HG03460 (cell line): ENCODE results near the gene TACR2.
A peak's percentile ranks its signal among the peaks of the same experiment; 100 is the strongest.

Experiments used
- ATAC-seq: cut with Tn5 transposase; IDR thresholded peaks from one replicate; pipeline ENCODE4 v1.9.1; 2021; ENCODE audit not compliant: unreplicated experiment

Gene TACR2

DNA sequence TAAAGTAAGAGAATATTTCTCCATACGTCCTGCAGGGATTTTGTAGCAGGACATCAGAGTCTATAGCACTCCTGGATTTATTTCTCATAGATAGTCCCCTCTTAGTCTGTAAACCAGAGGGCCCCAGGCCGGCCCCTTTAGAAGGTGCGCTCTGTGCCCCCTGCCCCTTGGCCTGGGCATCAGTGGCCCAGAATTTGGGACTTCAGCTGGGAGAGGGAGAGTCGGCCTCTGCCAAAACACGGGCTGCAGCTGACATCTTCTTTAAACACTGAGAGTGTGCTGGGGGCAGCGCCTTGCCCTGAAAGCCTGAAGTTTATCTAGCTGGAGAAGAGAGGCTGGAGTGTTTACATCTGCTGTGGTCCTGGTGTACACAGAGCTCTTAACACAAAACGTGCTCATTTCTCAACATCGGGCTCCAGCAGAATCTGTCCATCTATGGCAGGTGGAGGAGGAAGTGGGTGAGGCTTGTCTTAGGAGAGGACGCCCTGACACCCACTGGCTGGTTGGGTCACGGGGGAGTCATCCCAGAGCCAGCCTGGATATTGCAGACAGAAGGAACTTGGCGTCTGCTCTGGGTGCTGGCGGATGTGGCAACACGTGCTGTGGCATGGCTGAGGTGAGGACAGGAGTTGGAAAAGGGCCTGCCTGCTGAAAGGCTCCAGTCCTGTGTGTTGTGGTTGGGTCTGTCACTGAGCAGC, 5.0 kb upstream of the TACR2 start:
- ATAC-seq = no peak

DNA sequence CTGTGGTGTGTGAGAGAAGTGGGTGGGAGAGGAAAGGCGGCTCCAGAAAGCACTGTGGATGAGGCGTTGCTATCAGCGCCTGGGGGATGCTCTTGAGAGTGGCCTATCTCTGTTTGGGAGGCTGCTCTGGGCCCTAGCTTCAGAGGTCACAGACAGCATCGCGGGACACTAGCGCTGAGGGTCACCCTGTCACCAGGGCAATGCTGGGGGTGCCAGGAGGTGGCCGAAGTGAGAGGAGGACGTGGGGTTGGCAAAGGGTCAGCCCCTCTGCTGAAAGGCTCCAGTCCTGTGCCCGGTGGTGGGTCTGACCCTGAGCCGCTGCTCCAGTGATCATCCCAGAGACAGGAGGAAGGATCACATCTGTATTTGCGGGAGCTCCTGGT, 3.0 kb upstream of the TACR2 start:
- no peak for ATAC-seq

DNA sequence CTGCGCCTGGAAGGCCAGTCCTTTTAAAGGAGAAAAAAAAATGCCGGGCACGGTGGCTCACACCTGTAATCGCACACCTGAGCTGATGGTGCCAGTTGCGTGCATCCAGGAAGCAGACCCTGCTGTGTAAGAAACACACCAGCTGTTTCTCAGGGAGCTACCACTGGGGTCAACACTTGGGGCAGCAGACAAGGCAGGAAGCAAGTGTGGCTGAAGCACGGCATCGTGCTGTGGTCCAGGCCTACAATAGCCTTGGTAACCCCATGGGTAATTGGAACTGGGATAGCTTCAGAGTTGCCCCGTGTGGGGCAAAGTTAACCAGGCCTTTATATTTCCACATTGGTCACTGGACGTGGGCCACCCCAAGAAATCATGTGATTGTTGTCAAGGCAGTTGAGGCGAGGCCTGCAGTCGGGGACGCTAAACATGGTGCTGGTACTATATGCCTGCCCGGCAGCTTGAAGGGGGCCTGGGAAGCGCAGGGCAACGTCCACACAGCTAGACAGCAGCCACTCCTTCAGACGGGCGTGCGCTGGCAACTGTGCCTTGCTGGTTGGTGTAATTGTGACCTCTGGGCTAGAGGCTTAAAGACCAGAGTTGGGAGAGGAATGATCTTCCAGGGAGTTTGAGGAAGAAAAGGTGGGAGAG, 2.5 kb upstream of the TACR2 start:
- no peak for ATAC-seq

DNA sequence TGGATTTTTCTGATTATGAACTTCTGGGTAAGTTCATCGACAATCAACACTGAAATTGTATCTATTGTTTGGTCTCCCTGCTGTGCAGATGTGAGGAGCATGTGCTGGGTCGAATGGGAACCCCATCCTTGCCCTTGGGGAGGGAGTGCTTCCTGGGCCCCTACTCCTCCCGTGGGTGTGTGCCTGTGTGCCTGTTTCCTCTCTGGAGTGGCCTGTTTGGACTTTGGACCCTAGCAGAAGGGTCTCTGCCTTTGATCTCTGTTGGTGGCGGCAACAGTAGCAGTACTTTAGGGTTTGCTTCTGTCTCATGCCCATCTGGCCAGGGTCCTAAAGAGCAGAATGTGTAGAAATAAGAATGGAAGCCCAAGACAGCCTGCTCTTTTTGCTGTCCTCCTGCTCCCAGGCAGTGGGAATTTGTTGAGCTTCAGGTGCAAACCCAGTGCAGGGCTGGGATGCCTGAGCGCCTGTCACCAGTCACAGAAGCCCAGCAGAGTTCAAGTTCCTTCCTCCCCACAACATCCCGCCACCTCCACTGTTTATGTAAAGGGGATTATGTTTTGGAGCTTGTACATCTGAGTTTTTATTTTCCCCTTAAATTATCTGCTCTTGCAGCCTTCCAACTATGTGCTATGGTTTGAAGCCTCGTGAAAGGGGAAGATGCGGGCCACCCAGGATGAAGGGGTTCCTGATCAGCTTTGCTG, 1.5 kb upstream of the TACR2 start:
- ATAC-seq = no peak

DNA sequence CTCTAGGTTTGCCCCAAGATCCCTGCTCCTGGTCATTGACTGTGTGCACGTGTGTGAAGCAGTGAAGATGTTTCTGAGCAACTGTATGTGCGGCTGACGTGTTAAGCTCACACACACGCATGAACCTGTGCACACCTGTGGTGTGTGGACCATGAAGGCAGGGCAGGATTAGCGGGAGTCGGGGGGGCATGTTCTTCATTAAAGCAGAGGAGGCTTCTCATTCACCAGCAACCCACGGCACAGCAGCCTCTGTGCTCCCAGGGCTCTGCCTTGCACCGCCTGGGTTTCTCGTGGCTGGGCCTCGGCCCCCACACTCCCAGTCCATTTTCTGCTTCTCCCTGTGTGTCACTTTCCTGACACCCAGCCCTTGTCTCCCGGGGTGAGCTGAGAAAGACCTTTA, 824 bp upstream of the TACR2 start:
- no peak for ATAC-seq

DNA sequence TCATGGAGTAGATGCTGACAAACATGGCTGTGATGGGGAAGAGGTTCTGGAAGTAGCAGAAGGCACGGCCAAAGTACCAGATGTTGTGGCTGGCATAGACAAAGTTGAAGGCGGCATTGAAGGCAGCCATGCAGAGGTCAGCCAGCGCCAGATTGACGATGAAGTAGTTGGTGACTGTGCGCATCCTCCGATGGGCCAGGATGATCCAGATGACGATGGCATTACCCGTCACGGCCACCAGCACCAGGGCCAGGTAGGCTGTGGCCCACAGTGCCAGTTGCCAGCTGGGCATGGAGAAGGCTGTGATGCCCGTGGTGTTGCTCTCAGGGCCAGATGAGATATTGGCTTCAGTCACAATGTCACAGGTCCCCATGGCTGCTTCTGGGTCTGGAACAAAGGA, 767 bp downstream of the TACR2 start:
- ATAC-seq = no peak

DNA sequence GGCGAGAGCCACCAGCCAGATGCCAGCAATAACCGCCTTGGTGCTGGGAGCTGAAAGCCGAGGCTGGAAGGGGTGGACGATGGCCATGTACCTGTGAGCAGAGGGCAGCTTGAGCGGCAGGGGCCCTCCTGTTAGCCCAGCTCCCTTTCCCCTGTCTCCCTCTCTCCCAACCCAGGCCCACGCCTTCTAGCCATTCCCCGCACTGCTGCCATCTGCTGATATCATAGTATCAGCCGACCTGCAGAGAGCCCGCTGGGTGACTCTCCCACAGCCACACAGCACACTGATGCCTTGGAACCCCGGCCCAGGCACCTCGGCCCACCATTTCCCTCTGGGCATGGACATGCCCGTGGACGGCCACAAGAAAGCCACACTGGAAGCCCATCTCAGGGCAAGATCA, 1.7 kb downstream of the TACR2 start:
- ATAC-seq = no peak

DNA sequence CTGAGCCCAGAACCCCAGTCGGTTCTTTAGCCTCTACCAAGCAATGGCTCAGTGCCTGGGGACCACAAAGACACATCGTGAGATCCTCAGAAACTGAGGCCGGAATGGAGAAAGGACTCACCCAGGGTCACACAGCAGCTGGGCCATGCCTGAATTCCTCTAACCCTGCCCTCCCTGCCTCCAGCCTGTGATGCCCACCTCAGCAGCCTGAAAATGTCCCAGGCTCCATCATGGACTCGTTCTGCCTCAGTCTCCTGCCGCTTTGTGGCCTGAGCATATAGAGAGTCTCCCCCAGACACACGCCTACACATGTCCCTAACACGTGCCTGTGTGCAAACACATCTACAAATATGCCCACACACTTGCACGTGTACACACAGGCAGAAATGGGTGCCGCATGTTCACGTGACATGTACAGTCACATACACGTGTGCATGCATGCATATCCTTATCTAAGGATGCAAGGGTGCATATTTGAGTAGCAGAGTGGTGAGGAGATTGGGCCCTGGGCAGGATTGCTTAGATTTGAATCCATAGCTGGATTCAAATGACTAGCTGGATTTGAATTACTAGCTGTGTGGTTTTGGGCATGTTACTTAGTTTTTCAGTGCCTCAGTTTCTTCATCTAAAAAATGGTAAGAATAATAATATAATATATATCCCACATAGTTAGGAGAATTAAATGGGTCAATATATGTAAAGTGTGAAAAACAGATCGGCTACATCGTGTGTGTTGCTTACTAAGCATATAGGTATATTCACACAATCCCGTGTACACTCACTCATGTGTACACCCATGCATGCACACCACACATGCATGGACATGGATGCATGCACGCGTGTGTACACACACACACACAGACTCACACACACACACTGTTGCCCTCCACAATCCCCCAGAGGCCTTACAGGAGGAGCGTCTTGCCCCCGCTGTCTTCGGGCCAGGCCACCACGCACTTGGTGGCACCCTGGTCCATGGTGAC, 2.4 kb downstream of the TACR2 start:
- ATAC-seq = no peak

DNA sequence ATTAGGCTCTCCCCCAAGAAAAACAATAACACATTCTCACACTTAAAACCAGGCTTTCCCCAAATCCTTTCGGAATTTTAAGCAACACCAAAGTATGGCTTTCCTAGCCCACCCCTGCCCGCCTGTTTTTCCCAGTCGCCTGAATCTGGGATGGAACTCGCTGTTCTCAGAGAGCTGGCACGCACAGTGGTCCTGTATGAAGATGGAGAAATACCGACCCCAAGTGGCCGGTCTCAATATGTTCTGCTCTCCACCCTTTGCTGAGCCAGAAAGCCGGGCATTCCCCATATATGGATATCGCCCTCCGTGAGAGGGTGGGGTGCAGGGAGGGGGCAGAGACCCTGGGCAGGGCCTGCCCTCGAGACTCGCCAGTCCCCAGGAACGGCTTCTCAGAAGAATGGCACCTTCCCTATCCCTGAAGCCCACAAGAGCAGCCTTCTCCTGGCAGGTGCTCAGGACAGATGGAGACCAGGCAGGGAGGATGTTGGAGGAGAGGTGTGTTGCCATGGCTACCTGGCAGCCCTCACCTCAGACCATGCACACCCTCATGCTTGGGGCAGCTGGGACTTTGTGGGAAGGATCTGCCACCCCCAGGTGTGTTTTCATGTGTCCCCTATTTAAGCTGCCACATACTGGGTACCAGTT, 3.4 kb downstream of the TACR2 start:
- no peak for ATAC-seq

DNA sequence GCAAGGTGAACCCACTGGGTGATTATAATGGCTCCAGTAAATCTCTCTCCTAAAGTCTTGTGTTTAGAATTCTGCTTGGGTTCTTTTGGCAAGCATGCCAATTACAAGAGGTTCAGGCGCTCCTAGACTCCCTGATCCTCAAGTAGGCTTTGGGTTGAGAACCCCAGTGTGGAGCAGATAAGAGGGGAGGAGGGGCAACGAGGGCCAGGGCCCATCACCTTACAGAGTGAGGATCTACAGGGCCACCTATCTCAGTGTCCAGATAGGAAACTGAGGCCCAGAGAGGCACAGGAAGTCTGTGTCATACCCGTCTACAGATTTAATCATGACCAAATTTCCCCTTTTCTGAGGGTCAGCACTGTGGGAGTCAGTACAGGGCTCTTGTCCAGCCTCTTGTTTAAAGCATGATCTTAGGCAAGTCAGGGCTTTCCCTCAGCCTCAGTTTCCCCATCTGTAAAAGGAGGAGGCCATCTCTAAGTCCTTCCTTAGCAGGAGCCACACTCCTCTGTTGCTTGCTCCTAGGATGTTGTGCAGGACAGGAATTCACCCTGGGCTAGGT, 4.4 kb downstream of the TACR2 start:
- no peak for ATAC-seq

DNA sequence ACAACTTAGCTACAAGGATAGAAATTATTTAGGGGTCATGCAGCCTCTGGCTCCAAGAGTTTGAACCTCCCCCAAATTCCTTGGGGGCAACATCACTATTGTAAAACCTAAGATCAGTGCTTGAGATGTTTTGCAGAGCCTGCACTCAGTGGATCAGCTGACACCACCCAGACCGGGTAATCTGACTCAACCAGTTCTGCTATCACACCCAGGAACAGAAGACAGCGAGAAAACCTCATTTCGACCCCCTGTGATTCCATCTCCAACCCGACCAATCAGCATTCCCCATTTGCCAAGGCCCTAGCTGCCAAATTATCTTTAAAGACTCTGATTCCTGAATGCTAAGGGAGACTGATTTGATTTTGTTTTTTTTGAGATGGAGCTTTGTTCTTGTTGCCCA, 5.2 kb downstream of the TACR2 start:
- no peak for ATAC-seq

DNA sequence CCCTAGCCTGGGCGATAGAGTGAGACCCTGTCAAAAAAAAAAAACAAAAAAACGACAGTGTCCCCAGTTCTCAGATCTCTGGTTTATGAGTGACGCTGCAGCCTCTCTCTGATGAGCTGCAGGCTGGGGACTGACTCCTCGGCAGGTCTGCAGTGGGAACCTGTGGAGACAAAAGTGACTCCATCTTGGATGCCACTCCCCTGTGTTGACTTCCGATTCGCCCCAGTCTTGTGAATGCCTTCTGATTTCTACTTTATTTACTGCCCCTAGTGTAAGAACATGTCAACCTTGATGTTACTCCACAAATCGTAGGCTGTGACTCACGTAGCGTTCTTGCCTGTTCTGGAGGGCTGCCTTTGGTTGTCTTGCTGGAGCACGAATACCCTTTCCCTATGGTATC, 6.2 kb downstream of the TACR2 start:
- no peak for ATAC-seq

DNA sequence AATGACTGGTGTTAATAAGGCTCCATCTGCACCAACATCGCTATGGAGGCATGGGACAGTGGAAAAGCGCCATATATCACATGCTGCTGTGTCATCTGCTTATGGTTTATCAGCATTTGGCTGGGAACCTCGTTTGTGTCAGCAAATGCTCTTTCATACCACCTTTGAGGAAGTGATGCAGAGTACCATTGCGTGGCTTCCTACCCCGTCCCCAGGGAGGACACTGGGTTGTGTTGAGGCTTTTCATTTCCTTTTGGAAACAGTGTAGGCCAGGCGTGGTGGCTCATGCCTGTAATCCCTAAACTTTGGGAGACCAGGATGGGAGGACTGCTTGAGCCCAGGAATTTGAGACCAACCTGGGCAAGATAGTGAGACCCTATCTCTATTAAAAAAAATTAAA, 6.8 kb downstream of the TACR2 start:
- ATAC-seq = peak; percentile 36

DNA sequence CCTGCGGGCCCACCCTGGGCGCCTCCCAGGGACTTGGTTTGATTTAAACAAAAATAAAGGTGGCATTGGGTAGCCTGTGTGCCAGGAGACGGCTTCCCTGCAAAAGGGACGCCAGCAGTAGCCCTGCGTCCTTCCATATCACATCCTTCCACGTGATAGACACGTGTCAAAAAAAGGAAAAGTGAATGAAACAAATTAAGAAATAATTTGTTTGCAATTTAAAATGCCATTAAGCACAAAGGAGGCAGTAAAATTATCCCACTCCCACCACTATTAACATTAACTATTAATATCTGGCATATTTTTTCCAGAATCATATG, 7.6 kb downstream of the TACR2 start:
- ATAC-seq = no peak

DNA sequence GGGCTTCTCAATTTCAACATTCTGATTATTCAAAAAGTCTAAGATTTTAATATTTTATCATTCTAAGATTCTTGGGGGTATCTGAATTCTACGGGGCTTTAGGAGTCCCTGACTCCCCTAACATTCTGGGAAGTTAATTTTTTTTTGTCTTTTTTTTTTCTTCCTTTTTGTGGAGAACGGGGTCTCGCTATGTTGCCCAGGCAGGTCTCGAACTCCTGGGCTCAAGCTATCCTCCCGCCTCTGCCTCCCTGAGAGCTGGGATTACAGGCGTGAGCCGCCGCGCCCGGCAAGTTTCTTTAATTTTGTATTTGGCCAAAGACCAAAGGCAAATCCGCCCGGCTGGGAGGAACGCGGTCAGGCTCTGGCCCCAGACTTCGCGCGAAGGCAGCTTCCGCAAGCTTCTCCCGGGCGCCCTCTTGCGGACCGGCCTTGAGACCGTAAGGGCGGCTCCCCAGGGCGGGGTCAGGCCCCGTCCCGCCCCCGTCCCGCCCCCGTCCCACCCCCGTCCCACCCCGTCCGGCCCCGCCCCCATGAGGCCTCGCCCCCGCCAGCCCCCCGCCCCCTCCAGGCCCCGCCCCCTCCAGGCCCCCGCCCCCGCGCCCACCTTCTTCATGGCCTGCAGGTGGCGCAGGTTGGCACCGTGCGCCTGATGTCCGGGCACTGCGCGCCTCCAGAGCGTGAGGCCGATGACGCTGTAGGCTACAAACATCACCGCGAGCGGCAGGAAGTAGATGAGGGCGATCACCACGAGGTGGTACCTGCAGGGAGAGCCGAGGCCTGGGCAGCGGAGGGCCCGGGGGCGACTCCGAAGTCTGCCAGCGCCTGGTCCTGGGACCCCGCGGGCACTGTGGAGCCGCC, 8.2 kb downstream of the TACR2 start:
- peak; percentile 83 for ATAC-seq

DNA sequence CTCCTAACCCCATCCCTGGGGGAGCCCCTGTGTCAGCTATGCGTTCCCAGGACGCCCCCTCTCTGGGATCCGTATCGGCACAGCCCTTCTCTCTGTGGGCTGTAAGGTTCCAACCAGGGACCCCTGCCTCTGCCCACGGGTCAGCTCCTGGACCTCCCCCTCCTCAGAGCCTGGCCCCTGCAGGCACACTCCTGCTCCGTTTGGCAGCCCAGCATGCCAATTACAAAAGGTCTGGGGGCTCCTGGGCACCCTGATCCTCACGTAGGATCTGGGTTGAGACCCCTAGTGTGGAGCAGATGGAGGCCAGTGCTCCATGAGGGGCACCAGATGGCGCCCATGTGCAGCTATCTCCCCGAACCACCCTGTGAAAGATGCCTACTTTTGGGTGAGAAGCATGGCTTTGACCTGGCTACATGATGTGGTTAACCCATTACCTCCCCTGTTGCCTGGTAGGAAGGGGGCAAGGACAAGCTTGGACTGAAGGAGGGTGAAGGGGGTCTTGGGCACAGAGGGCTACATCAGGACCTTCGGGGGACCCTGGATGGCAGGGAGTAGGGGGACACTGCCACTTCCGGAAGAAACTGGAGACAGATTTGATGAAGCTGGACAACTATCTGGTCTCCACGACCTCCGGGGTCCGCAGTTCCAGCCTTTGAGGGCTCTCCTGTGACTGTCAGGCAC, 9.0 kb downstream of the TACR2 start:
- ATAC-seq = no peak

DNA sequence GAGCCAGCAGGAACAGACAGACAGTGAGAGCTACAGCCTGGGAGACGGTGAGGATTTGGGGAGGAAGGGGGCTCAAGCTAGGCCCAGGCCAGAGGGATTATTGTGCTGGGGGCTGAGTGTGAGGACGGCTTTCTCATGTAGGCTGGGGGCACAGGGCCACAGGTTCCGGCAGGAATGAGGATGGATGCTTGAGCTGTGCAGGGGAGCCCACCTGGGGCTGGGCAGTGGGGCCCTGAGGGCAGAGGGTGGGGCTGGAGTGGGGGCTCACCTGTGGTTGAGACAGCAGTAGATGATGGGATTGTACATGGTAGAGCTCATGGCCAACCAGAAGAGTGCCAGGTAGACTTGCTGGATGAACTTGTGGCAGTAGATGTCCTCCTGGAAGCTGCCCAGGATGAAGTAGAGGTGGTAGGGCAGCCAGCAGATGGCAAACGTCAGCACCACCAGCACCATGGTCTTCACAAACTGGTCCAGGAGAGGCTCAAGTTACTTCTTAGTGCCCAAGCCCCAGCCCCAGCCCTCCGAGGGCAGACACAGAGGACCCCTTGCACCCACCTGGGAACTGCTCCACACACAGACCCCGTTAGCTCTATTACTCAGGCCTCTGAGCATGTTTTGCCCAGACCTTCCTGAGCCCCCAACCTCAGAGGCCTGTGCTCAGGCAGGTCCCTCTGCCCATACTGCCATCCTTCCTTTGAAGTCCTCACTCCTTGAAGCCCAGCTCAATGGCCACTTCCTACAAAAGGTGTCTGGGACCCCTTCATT, 9.7 kb downstream of the TACR2 start:
- ATAC-seq = no peak

DNA sequence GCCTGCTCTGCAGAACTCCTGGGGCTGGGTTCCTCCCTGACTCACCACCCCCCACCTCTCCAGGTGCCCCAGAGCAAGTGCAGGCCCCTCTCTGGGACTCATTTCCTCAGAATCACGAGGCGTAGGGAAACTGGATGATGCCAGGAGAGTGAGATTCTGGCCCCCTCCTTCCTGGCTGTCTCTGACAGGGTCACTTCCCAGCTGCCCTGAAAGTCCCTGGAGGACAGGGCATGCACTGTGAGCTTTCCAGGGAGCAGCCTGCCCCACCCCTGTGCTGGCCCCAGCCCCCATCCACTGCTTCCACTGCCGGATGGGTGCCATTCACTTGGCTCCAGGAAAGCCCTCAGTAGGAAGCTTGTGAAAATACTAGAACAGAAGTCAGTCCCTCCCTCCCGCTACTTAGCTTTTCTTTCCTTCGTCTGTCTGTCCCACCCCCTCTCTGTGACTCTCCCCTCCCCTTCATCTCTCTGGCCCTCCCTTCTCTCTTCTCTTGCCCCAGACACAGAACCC, 10.4 kb downstream of the TACR2 start:
- no peak for ATAC-seq
